CD4-positive, alpha-beta T cell treated with Interferon alpha-2 for 1 hour (primary cell): ENCODE measurements around the gene CFHR3.
"Not testable (repeated sequence)": the region's sequence is repeated elsewhere in the genome, so short reads cannot be mapped to it uniquely, and the experiment has no call there.

Experiments used
- DNase-seq, 2 donors: peaks; one replicate each; pipeline ENCODE4 v3.0.0-alpha.2; 2020 to 2022

The CFHR3 gene

DNA sequence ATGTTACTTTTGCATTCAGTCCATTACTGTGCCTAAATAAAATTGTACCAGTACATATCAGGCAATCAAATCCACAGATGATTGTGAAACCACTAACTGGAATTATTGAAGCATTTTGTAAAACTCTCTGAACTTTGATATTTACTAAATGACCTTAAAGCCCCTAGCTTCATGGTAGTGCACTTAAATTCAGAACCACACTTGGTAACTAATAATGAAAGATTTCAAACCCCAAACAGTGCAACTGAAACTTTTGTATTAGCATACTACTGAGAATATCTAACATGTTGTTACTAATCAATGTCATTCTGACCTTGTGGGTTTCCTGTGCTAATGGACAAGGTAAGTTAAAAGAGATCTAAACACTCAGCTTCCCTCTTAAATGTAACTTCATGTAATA is at the start of gene CFHR3:
TSS of gene CFHR3 (plus strand) at position 238 of the 400 bp plus-strand sequence. CDS start at position 285, 47 bp downstream.
- DNase-seq: no peak

DNA sequence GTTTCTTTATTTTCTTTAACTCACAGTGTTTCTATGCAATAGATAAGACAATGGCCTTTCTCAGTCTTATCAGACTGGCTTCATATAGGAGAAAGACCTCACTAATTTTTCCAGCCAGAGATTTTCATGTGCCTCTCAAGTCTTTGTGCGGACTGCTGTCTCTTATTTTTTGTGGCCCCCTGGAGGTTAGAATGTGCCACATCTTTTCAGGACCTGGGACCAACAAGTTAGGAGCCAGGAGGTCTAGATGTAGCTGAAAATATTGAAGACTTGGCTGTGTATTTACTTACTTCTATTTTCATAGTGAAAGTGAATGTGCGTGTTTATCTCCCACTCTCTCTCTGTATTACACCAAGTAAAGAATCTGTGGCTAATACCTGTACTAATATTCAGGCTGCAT is 42.1 kb upstream of the CFHR3 start:
- DNase-seq: no peak

DNA sequence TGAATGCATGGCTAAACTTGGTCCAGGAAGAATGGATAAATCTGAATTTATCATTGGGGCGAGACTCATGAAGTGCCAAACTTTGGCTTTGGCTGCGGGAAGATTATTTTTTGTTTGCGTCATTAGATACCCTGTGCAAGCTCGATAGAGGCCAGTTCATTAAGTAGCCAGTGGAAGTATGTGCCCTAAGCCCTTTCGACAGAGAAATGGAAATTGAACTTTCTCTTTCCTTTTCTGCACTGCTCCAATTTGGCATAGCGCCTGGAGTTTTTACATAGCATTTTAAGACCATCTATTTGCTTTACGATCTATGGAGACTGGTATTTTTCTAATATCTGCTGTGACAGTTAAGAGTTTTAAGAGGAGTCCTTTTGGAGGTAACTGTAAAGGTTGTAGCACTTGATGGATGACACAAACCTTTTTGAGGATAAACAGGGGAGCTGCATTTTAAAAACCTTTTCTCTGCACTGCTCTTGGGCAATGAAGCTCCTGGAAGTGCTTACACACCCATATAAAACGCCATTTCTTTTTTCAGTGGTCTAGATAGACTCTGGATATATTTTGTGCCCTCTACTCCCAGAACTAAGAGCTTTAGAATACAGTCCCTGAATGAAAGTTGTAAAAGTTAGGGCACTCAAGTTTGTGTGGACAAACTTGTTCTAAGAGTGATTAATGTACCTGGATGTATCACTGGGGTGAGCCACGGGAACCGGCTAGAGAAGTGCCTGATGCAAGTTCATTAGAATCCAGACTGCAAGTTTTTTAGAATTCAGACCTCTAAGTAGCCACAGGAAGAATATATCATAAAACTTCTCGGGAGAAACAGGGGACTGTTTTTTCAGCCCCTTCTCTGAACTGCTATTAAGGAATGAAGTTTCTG is 41.3 kb upstream of the CFHR3 start:
- DNase-seq: no peak

DNA sequence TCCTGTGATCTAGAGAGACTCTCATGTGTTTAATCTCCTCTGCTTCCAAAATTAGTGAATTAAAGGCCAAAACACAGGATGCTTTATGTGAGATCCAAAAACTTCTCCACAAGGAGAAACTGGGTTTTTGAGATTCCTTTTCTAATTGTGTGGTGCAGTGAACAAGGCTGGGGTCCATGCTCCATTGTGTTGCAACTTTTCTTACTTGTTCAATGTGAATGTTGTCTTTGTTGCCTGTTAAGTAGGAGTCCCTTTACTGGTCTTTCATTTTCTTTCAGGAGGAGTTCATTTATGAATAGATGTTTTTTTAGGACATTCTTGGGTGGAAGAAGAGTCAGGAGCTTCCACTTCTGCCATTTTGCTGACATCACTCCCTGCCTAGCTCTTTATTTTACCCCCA is 40.6 kb upstream of the CFHR3 start:
- no peak for DNase-seq

DNA sequence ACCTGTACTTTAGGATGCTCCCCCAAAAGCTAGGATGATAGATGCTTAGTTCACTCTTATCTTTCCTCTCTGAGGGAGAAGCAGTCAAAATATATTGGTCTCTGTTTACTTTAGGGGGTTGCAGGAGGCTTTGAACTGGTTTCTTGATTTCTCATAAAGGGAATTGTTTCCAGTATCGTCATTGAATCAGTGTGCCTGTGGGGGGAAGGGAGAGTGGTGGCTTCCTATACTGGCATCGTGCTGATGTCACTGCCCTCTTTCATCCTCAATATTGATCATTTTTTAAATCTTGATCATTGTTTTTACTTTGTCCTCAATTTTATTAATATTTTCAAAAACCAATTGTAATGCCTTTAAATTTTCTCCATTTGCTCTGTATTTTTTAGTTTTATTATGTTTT is 40.2 kb upstream of the CFHR3 start:
- DNase-seq: no peak

DNA sequence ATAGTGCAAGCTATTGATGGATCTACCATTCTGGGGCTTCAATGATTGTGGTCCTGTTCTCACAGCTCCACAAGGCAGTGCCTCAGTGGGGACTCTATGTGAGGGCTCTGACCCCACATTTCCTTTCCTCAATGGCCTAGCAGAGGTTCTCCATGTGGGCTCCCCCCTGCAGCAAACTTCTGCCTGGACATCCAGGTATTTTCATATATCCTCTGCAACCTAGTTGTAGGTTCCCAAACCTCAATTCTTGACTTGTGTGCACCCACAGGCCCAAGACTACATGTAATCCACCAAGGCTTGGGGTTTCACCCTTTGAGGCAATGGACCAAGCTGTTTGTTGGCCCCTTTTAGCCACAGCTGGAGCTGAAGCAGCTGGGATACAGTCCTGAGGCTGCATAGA is 35.9 kb upstream of the CFHR3 start:
- DNase-seq: no peak

DNA sequence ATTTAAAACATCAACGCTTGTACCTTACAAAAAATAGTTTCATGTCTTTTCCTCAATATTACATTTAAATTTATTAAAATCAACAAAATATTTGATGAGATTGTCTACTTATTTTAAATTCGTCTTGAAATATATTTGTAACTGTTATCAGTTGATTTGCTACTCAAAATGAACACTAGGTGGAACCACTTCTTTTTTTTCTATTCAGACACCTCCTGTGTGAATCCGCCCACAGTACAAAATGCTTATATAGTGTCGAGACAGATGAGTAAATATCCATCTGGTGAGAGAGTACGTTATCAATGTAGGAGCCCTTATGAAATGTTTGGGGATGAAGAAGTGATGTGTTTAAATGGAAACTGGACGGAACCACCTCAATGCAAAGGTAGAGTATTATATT is 31.4 kb upstream of the CFHR3 start:
- DNase-seq: not testable (repeated sequence)

DNA sequence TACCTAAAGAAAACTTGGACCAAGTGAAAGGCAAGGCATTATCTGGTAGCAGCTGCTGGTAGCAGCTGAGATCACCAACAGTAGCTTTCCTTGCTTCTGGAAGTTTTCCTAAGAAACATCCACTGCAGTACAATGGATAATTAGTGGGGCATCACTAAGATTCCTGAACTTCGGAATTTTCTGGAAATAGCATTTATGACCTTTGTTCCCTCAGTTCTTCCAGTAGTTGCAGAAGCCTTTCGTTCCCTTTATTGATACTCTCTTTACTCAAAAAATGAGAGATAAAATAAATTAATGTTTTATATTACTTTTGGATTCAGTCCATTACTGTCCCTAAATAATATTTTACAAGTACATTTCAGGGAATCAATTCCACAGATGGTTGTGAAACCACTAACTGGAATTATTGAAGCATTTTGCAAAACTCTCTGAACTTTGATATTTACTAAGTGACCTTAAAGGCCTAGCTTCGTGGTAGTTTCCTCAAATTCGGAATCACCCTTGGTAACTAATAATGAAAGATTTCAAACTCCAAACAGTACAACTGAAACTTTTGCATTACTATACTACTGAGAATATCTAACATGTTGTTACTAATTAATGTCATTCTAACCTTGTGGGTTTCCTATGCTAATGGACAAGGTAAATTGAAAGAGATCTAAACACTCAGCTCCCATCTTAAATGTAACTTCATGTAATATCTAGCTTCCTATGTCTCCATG is 9.5 kb upstream of the CFHR3 start:
- not testable (repeated sequence) for DNase-seq

DNA sequence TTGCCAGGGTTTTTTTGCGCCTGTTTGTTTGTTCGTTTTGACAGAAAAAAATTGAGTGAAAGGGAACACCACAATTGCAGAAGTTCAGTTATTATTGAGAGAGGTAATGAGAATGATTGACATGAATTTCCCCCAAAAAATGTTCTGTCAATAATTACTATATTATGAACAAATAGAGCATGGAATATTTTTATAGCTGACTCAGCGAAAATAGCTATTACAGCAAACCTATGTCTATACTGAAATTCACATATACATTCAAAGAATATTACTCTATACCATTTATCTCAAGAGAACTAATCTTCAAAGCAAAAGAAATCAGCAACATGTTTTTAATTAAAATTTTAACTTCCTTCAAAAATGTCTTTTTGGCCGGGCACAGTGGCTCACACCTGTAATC is 4.8 kb upstream of the CFHR3 start:
- not testable (repeated sequence) for DNase-seq

DNA sequence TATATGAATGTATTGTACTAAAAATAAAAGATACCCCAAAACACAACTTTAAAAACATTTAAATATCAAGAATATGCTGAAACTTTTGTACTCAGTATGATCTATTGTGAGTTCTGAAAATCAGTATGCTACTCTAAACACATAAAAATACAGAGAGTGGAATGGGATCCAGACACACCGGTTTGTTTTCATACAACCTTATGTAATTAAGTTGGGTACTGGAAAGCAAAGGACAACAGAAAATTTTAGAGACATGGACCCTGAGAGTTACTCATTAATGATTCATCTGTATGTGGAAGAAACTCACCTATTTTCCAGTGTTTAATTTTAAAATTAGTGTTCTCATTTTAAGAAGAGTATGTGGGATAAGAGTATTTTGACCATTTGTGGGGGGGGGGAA is 927 bp upstream of the CFHR3 start:
- DNase-seq: no peak

DNA sequence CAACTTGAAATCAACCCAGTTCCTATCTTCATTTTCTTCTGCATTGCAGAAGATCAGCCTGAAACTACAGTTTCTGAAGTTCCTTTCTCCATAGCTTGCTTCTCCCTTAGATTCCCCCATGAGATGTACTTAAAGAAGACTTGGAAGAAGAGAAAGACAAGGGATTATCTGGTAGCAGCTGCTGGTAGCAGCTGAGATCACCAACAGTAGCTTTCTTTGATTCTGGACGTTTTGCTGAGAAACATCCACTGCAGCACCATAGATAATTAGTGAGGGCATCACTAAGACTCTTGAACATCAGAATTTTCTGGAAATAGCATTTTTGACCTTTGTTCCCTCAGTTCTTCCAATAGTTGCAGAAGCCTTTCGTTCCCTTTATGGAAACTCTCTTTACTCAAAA is 465 bp upstream of the CFHR3 start:
- no peak for DNase-seq

DNA sequence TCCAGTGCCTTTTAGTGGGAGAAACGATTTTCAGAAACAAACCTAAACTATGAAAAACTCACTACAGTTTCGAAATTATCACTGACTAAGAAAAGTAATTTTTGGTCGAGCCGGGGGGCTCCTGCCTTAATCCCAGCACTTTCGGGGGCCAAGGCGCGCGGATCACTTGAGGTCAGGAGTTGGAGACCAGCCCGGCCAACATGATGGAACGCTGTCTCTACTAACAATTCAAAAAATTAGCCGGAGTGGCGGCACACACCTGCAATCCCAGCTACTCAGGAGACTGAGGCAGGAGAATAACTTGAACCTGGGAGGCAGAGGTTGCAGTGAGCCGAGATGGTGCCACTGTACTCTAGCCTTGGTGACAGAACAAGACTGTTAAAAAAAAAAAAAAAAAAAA is 3.0 kb downstream of the CFHR3 start:
- no peak for DNase-seq

DNA sequence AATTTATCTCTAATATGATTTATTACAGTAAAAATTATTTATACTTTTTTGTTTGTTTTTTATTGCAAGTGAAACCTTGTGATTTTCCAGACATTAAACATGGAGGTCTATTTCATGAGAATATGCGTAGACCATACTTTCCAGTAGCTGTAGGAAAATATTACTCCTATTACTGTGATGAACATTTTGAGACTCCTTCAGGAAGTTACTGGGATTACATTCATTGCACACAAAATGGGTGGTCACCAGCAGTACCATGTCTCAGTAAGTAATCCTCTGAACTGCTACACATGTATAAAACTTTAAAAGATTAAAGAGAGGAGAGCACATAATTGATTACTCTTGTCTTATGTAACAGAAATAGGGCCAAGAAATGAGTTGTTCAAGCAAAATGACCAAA is 4.5 kb downstream of the CFHR3 start:
- no peak for DNase-seq

DNA sequence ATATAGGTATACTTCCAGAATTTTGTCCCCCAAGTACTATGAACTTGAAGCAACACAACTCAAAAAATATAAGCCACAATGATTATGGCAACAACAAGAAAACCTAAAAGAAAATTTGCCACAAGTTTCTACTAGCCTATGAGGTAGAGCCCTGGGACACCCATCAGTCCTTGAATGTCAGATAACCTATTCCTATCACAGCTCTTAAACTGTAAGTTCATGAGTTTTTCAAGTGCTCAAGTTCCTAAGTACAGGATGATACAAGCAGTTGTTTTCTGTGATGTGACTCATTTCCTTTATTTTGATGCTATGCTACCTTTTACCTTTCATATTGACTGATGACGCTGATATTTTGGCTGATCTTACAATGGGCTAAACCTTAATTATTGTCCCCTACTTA is 16.6 kb downstream of the CFHR3 start:
- not testable (repeated sequence) for DNase-seq

DNA sequence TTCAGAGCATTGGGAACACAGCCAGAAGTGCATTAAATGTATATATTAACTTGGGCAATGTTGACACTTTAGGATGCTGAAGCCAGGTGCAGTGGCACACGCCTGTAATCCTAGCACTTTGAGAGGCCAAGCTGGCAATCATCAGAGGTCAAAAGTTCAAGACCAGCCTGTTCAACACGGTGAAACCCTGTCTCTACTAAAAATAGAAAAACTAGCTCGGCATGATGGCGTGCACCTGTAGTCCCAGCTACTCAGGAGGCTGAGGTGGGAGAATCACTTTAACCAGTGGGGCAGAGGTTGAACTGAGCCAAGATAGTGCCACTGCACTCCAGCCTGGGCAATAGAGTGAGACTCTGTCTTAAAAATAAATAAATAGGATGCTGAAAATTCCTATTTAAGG is 19.5 kb downstream of the CFHR3 start:
- not testable (repeated sequence) for DNase-seq

DNA sequence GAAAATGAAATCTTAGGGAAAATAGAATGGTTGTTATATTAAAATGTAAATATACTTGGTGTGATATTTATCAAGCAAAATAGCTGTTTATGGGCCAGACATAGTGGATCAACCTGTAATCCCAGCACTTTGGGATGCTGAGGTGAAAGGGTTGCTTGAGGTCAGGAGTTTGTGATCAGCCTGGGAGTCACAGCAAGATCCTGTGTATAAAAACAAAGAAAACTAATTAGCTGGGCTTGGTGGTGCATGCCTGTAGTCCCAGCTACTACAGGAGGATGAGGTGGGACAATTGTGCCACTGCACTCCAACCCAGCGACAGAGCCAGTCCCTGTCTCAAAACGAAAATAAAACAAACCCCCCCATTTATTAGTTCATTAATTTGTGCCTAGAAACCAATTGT is 23.3 kb downstream of the CFHR3 start:
- DNase-seq: no peak

DNA sequence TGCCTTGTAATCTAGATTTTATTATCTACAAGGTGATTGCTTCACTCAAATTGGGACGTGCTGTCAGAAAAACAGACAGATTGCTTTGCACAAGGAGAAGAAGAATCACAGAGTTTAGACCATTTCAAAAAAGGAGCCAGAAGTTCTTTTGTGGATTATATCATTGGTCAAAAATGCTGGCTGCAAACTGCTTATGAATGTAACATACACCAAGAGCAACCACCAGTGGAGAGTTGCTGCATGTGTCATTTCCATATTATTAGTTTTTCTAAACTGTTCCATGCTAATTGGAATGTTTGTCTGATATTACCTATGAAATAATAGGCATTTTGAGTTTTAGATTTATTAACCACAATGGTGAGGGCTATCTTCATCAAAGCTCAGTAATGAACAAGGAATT is 27.3 kb downstream of the CFHR3 start:
- not testable (repeated sequence) for DNase-seq

DNA sequence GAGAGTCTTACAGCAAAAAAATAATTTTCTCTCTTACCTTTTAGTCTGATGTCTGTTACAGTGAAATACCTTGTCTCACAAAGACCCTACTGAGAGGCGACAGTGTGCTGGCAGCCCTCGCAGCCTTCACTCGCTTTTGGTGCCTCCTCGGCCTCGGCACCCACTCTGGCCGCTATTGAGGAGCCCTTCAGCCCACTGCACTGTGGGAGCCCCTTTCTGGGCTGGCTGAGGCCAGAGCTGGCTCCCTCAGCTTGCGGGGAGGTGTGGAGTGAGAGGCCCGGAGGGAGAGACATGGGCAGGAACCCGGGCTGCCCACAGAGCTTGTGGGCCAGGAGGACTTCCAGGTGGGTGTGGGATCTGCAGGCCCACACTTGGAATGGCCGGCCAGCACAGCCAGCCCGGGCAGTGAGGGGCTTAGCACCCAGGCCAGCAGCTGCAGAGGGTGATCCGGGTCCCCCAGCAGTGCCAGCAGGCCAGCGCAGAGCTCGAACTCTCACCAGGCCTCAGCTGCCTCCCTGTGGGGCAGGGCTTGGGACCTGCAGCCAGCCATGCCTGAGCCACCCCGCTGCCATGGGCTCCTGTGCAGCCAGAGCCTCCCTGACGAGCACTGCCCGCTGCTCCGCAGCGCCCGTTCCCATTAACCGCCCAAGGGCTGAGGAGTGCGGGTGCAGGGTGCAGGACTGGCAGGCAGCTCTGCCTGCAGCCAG is 34.0 kb downstream of the CFHR3 start:
- DNase-seq: no peak

DNA sequence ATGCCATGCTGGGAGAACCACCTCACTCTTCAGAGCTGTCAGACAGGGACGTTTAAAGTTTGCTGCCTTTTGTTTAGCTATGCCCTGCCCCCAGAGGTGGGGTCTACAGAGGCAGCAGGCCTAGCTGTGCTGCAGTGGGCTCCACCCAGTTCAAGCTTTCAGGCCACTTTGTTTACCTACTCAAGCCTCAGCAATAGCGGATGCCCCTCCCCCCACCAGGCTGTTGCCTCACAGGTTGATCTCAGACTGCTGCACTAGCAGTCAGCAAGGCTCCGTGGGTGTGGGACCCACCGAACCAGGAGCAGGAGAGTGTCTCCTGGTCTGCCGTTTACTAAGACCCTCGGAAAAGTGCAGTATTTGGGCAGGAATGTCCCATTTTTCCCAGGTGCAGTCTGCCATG is 42.8 kb downstream of the CFHR3 start:
- DNase-seq: not testable (repeated sequence)

DNA sequence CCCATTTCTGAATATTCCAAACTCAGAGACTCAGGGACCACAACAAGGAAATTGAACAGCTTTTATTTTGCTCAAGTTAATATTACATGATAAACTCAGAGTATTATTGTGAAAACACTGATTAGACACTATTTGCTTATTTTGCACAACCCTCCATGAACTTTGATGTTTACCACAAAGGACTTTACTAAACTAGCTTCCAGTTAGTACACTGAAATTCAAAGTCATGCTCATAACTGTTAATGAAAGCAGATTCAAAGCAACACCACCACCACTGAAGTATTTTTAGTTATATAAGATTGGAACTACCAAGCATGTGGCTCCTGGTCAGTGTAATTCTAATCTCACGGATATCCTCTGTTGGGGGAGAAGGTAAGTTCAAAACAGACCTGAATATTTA is 44.9 kb downstream of the CFHR3 start, which contains the start of gene CFHR1:
TSS of gene CFHR1 (plus strand) at position 201 of the 400 bp plus-strand sequence. CDS start at position 315, 114 bp downstream.
- DNase-seq: not testable (repeated sequence)

DNA sequence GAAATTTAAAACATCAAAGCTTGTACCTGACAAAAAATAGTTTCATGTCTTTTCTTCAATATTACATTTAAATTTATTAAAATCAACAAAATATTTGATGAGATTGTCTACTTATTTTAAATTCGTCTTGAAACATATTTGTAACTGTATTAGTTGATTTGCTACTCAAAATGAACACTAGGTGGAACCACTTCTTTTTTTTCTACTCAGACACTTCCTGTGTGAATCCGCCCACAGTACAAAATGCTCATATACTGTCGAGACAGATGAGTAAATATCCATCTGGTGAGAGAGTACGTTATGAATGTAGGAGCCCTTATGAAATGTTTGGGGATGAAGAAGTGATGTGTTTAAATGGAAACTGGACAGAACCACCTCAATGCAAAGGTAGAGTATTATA is 53.2 kb downstream of the CFHR3 start:
- peak in 1 of 2 donors; percentile 6 for DNase-seq
